CD4-positive, alpha-beta memory T cell (primary cell): ENCODE results near the gene CROCC. TPM values are rescaled to one million over a fixed set of nuclear protein-coding genes. Genes with fewer than 3 reads are reported as not detected.
"Not testable (repeated sequence)": the region's sequence is repeated elsewhere in the genome, so short reads cannot be mapped to it uniquely, and the experiment has no call there.

ENCODE experiments used
- CTCF ChIA-PET: fragments of 350-600 bp; sonication (Branson Sonifier 250); formaldehyde crosslinking; loops from one replicate; lab custom pipeline; 2021; ENCODE audit warnings: inconsistent platforms; ENCODE audit not compliant: partially characterized antibody; lab: Charles Lee
- POLR2A ChIA-PET: fragments of 350-600 bp; sonication (Branson Sonifier 250); formaldehyde crosslinking; loops from one replicate; lab custom pipeline; 2021; ENCODE audit not compliant: partially characterized antibody; lab: Charles Lee
- DNase-seq, 5 donors: peaks; one replicate each; pipeline versions ENCODE4 v3.0.0 to v3.0.0-alpha.2; 2020 to 2022; ENCODE audit warnings: mixed read lengths in 1 of 5
- H3K27ac ChIP-seq: one replicate; pipeline ENCODE4 v1.7.0; 2013; ENCODE audit warnings: low read depth, low read length
- H3K27me3 ChIP-seq: 2 replicates; pipeline ENCODE4 v1.7.0; 2013; ENCODE audit warnings: mild to moderate bottlenecking, low read length, moderate library complexity; ENCODE audit not compliant: insufficient read depth
- H3K36me3 ChIP-seq: 2 replicates; pipeline ENCODE4 v1.7.0; 2013; ENCODE audit warnings: mild to moderate bottlenecking, low read length, moderate library complexity; ENCODE audit not compliant: insufficient read depth
- H3K4me1 ChIP-seq: 2 replicates; pipeline ENCODE4 v1.7.0; 2013; ENCODE audit warnings: mild to moderate bottlenecking, low read length, moderate library complexity; ENCODE audit not compliant: insufficient read depth
- H3K4me3 ChIP-seq, 2 donors: one replicate each; pipeline ENCODE4 v1.7.0; 2013; ENCODE audit warnings: low read length in 2 of 2, mild to moderate bottlenecking in 1 of 2
- H3K9me3 ChIP-seq, 2 donors: one replicate each; pipeline ENCODE4 v1.7.0; 2013; ENCODE audit warnings: low read length in 2 of 2, control low read depth in 1 of 2; ENCODE audit not compliant: control insufficient read depth in 1 of 2
- H3K27ac Mint-ChIP-seq, 7 donors: one replicate each; pipeline ENCODE4 v1.8.0; 2020 to 2021; ENCODE audit warnings: mixed read lengths in 7 of 7, mild to moderate bottlenecking in 6 of 7, inconsistent platforms in 3 of 7, moderate library complexity in 3 of 7
- H3K27me3 Mint-ChIP-seq, 2 donors: one replicate each; pipeline ENCODE4 v1.8.0; 2020 to 2021; ENCODE audit warnings: mixed read lengths in 2 of 2
- H3K36me3 Mint-ChIP-seq, 2 donors: one replicate each; pipeline ENCODE4 v1.8.0; 2020 to 2021; ENCODE audit warnings: mixed read lengths in 2 of 2, inconsistent platforms in 1 of 2, mild to moderate bottlenecking in 1 of 2
- H3K4me1 Mint-ChIP-seq, 4 donors: one replicate each; pipeline ENCODE4 v1.8.0; 2020 to 2021; ENCODE audit warnings: mixed read lengths in 4 of 4, mild to moderate bottlenecking in 1 of 4
- H3K4me3 Mint-ChIP-seq, 8 donors: one replicate each; pipeline ENCODE4 v1.8.0; 2020 to 2021; ENCODE audit warnings: mixed read lengths in 8 of 8, mild to moderate bottlenecking in 7 of 8, moderate library complexity in 6 of 8, inconsistent platforms in 3 of 8
- H3K9me3 Mint-ChIP-seq, 8 donors: one replicate each; pipeline ENCODE4 v1.8.0; 2020 to 2021; ENCODE audit warnings: mixed read lengths in 8 of 8, mild to moderate bottlenecking in 5 of 8, inconsistent platforms in 3 of 8, moderate library complexity in 1 of 8
- intact Hi-C: fragments of 100-400 bp; cut with micrococcal nuclease; formaldehyde crosslinking; loops from one replicate; pipeline ENCODE4 v1.15.1; 2023
- polyA plus RNA-seq, 2 donors: library from polyadenylated mRNA; unstranded; fragments of 300-500 nt; fragmentation: Illumina TruSeq; gene quantifications; one replicate each; pipeline ENCODE4 v1.2.3, GENCODE V29; 2021
- total RNA-seq, 2 experiments: library from RNA; stranded (reverse); gene quantifications; one replicate each; pipeline ENCODE4 v1.2.3, GENCODE V29; 2021

The CROCC gene
- total and polyA plus RNA-seq, 4 experiments from 2014 or later = 0.77 to 91.7 (median 46.7) TPM

DNA sequence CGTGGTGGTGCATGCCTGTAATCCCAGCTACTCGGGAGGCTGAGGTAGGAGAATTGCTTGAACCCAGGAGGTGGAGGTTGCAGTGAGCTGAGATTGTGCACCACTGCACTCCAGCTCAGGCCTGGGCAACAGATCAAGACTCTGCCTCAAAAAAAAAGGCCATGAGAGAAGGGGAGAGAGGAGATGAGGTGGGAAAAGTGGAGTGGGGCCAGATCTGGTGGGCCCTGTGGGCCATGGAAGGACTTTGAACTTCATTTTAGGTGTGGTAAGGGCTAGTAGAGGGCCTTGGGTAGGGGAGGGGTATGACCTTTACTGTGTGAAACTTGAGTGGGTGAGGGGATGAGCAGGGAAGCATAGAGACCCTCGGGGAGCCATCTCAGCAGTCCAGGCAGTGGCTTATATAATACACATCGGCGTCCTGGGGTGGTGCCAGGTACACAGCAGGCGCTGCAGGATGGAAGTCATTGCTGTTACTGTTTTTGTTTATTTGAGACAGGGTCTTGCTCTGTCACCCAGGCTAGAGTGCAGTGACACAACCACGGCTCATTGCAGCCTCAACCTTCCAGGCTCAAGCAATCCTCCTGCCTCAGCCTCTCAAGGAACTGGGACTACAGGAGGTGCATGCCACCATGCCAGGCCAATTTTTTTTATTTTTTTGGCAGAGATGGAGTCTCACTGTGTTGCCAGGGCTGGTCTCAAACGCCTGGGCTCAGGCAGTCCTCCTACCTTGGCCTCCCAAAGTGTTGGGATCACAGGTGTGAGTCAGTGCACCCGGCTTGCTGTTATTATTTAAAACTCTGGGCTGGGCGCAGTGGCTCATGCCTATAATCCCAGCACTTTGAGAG is 5.5 kb upstream of the CROCC start:
- H3K4me3 ChIP-seq, H3K27me3 Mint-ChIP-seq, H3K9me3 Mint-ChIP-seq, DNase-seq, H3K27ac ChIP-seq, H3K36me3 ChIP-seq, intact Hi-C loops, H3K27me3 ChIP-seq, H3K36me3 Mint-ChIP-seq, H3K9me3 ChIP-seq: not testable (repeated sequence)
- POLR2A ChIA-PET = interaction anchor here (0.6 to 4.0 kb wide), 3 partner anchors 10 to 18 kb away, joined by 3 to 67 read pairs (median 3); no protein-coding TSS in a partner anchor
- H3K4me1 ChIP-seq = peaks cover 30% of the 10 kb centered on the region
- Mint-ChIP-seq H3K27ac (peak overlapping the region in 4 of 7 donors; percentile 60 to 74 (median 66)), H3K4me3 (peak overlapping the region in 6 of 8 donors; percentile 14 to 85 (median 32)), H3K4me1 (peaks cover 4 to 56% (median 41%) of the 10 kb centered on the region in 4 donors)
- CTCF ChIA-PET = interaction anchor here (0.6 to 1.0 kb wide), 2 partner anchors 16 to 198 kb away, joined by 3 to 4 read pairs; no protein-coding TSS in a partner anchor

DNA sequence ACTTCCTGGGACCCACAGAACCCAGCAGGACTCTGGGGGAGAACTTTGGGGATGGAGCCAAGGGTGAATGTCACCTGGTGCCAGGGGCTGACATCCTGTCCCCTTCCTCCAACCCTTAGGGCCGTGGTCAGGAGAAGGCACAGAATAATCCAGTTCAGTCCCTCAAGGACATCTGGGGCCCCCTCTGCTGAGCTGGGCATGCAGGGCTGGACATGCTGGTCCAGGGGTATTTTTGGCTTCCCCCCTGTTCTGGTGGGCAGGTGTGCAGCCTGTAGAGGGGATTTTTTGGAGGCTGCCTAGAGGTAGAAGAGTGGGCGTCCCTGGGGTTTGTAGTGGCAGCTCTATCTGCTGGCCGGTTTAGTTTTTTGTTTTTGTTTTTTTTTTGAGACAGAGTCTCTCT is 3.4 kb upstream of the CROCC start:
- intact Hi-C loops = no loop called here
- Histone ChIP-seq H3K9me3 (no peaks in the 10 kb centered on the region), H3K36me3 (no peaks in the 10 kb centered on the region), H3K27ac (no peak overlapping the region), H3K4me1 (peaks cover 32% of the 10 kb centered on the region), H3K4me3 (no peak overlapping the region), H3K27me3 (no peaks in the 10 kb centered on the region)
- no peak overlapping the region for H3K4me3 Mint-ChIP-seq
- peaks cover 10 to 59% (median 44%) of the 10 kb centered on the region in 4 donors for H3K4me1 Mint-ChIP-seq
- CTCF ChIA-PET = interaction anchor here (0.6 kb wide), 1 partner anchor 33 kb away, joined by 3 read pairs; no protein-coding TSS in a partner anchor
- H3K27me3 Mint-ChIP-seq = no peaks in the 10 kb centered on the region
- no peaks in the 10 kb centered on the region for H3K9me3 Mint-ChIP-seq
- H3K36me3 Mint-ChIP-seq = no peaks in the 10 kb centered on the region
- POLR2A ChIA-PET = no interaction called here
- H3K27ac Mint-ChIP-seq = no peak overlapping the region
- DNase-seq = no peak

DNA sequence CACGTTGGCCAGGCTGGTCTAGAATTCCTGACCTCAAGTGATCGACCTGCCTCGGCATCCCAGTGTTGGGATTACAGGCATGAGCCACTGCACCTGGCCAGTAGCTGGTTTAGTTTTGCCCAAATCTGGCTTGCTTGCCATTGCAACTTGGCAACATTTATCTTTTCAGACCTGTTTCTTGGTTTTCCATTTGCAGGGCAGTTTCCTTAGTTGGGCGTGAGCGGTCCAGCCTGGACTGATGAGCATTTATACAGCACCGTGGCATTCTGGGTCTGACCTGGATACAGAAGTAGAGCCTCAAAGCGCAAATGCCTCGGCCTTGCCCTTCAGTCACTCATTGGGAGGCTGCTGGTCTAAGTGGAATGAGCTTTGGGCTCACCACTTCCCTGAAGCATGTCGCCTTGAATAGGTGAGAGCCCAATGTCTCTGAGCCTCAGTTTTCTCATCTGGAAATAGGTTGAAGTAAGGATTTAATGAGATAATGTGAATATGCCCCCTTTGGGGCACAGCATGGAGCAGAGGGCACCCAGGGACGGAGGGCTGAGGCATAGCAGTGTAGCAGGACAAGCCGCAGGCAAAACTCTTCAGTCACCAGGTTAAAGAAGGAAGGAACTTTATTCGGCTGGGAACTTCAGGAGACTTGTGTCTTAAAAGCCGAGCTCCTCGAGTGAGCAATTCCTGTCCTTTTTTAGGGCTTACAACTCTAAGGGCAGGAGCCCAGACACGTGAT is 2.6 kb upstream of the CROCC start:
- H3K4me1 Mint-ChIP-seq = peaks cover 10 to 59% (median 41%) of the 10 kb centered on the region in 4 donors

DNA sequence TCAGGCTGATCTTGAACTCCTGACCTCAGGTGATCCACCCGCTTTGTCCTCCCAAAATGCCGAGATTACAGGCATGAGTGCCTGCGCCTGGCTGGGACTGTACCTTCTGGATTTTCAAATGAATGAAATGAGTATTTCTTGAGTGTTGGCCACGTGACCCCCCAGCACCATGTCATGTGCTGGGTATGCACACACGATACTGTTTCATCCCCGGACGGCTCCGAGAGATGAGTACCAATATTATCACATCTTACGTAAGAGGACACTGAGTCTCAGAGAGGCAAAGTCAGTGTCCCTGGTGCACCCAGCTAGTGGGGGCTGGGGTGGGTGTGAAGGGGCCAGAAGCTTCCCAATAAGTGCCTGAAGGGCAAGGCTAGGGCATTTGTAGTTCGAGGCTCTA is 780 bp upstream of the CROCC start:
- Mint-ChIP-seq H3K9me3 (no peaks in the 10 kb centered on the region), H3K4me1 (peaks cover 9 to 53% (median 29%) of the 10 kb centered on the region in 4 donors)
- intact Hi-C loops = no loop called here

More for the DNA sequence above, 2.6 kb upstream of the CROCC start:
- POLR2A ChIA-PET, H3K4me3 Mint-ChIP-seq, H3K9me3 Mint-ChIP-seq, H3K27ac Mint-ChIP-seq, intact Hi-C loops, DNase-seq, H3K27ac ChIP-seq, H3K4me3 ChIP-seq, H3K27me3 Mint-ChIP-seq, H3K27me3 ChIP-seq, H3K36me3 ChIP-seq, CTCF ChIA-PET, H3K9me3 ChIP-seq, H3K36me3 Mint-ChIP-seq: not testable (repeated sequence)
- H3K4me1 ChIP-seq = peaks cover 28% of the 10 kb centered on the region

DNA sequence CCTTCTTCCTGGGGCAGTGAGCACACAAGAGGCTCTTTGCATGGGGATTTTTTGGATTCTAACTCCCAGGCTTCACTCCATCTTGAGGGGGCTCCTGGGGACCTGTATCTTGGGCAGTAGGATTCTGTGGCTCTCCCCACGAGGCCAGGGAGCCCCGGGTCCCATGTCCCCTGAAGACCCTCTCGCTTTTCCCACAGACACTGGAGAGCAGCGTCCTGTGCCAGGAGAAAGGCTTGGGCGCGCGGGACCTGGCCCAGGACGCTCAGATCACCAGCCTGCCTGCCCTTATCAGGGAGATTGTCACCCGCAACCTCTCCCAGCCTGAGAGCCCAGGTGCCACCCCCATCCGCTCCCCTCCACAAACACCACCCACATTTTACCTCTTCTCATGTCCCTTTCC is 735 bp downstream of the CROCC start:
- Histone ChIP-seq H3K27ac (no peak overlapping the region), H3K4me1 (peaks cover 18% of the 10 kb centered on the region), H3K36me3 (no peaks in the 10 kb centered on the region), H3K9me3 (no peaks in the 10 kb centered on the region), H3K27me3 (no peaks in the 10 kb centered on the region), H3K4me3 (no peak overlapping the region)
- Mint-ChIP-seq H3K27ac (peak overlapping the region in 2 of 7 donors; percentile 19 to 46), H3K4me3 (peak overlapping the region in 4 of 8 donors; percentile 27 to 73 (median 68)), H3K9me3 (no peaks in the 10 kb centered on the region), H3K27me3 (no peaks in the 10 kb centered on the region), H3K4me1 (peaks cover 15 to 54% (median 27%) of the 10 kb centered on the region in 4 donors), H3K36me3 (peaks cover 0 to 4% of the 10 kb centered on the region in 2 donors)
- ChIA-PET CTCF (interaction anchor here (0.6 to 0.7 kb wide), 2 partner anchors 16 to 1012 kb away, joined by 3 to 4 read pairs; no protein-coding TSS in a partner anchor), POLR2A (interaction anchor here (4.3 kb wide), 1 partner anchor 17 kb away, joined by 28 read pairs; no protein-coding TSS in a partner anchor)
- no peak for DNase-seq
- intact Hi-C loops = no loop called here

More for the DNA sequence above, 780 bp upstream of the CROCC start:
- Mint-ChIP-seq H3K36me3 (peaks cover 0 to 4% of the 10 kb centered on the region in 2 donors), H3K27ac (peak overlapping the region in 2 of 7 donors; percentile 8 to 42), H3K4me3 (peak overlapping the region in 3 of 8 donors; percentile 15 to 73 (median 71)), H3K27me3 (no peaks in the 10 kb centered on the region)
- peaks cover 18% of the 10 kb centered on the region for H3K4me1 ChIP-seq
- CTCF ChIA-PET = no interaction called here
- no peaks in the 10 kb centered on the region for H3K27me3 ChIP-seq
- DNase-seq = no peak
- no peaks in the 10 kb centered on the region for H3K9me3 ChIP-seq
- H3K36me3 ChIP-seq = no peaks in the 10 kb centered on the region
- no peak overlapping the region for H3K4me3 ChIP-seq
- POLR2A ChIA-PET = interaction anchor here (1.2 to 4.3 kb wide), 2 partner anchors 16 to 32 kb away, joined by 4 to 28 read pairs; no protein-coding TSS in a partner anchor
- H3K27ac ChIP-seq = no peak overlapping the region

DNA sequence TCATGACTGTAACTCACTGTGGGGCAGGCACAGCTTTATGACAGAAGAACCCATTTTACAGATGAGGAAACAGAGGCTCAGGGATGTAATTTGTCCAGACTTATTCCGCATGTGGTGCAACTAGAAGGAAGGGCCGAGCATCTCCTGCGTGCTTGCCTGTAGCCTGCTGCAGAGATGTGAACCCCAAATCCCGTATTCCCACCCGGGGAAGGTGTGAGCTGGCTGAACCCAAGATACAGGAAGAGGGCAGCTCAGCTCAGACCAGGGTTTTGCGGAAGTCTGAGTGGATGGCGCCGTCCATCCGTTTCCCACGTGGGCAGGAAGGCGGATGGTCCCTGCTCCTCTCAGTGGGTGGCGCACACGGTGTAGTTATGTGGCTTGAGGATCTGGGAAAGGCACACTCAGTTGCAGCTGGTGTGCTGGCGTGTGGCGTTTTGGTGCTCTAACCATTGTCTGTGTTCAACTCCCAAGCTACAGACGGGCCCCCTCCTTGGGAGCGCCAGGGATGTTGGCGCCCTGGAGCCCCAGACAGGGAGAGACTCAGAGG is 1.2 kb downstream of the CROCC start:
- peak overlapping the region in 1 of 7 donors; percentile 46 for H3K27ac Mint-ChIP-seq
- ChIA-PET CTCF (interaction anchor here (1.0 kb wide), 1 partner anchor 29 kb away, joined by 4 read pairs; no protein-coding TSS in a partner anchor), POLR2A (interaction anchor here (0.6 to 4.3 kb wide), 2 partner anchors 13 to 18 kb away, joined by 3 to 28 read pairs; no protein-coding TSS in a partner anchor)
- no peaks in the 10 kb centered on the region for H3K27me3 Mint-ChIP-seq
- H3K4me3 ChIP-seq = no peak overlapping the region
- H3K27me3 ChIP-seq = no peaks in the 10 kb centered on the region
- H3K4me3 Mint-ChIP-seq = peak overlapping the region in 2 of 8 donors; percentile 17 to 27
- H3K4me1 ChIP-seq = peaks cover 18% of the 10 kb centered on the region
- intact Hi-C loops = no loop called here
- H3K9me3 ChIP-seq = no peaks in the 10 kb centered on the region
- peaks cover 15 to 55% (median 28%) of the 10 kb centered on the region in 4 donors for H3K4me1 Mint-ChIP-seq
- DNase-seq = no peak
- H3K36me3 ChIP-seq = no peaks in the 10 kb centered on the region
- no peak overlapping the region for H3K27ac ChIP-seq
- no peaks in the 10 kb centered on the region for H3K9me3 Mint-ChIP-seq
- peaks cover 0 to 4% of the 10 kb centered on the region in 2 donors for H3K36me3 Mint-ChIP-seq
